NCI-H1694 (cell line): ENCODE measurements around the gene C5AR2.
"Not testable (repeated sequence)": the region's sequence is repeated elsewhere in the genome, so short reads cannot be mapped to it uniquely, and the experiment has no call there.

Experiments
- DNase-seq: peaks from one replicate; lab custom pipeline; 2025; lab: John Stamatoyannopoulos, UW

Gene C5AR2

DNA sequence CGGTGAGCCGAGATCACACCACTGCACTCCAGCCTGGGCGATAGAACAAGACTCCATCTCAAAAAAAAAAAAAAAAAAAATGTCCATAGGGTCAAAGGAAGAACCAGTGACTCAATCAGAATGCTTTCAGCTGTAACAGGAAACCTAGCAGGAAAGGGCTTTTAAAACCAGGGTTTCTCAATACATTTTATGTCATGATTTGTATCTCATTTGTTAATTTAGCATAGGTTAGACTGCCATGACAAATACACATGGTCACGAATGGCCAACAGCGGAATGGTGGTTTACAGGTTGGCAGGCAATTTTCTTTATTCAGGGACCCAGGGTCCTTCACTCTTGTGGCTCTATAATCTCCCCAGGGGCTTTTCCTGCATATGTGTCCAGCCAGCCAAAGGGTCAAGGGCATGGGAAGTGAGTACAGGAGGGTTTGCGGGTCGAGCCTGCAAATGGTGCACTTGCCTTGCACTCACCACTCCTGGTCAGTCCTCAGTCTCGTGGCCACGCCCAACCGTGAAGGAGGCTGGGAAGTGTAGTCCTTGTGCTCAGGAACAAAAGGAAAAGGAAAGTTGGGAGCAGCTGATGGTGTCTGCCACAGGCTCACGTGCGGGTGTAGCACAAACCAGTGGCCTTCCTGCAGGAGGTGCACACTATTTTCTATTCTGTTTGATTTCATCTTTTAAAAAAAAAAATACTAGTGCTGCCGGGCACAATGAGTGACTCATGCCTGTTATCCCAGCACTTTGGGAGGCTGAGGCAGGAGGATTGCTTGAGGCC is 32.0 kb downstream of the C5AR2 start:
- no peak for DNase-seq

DNA sequence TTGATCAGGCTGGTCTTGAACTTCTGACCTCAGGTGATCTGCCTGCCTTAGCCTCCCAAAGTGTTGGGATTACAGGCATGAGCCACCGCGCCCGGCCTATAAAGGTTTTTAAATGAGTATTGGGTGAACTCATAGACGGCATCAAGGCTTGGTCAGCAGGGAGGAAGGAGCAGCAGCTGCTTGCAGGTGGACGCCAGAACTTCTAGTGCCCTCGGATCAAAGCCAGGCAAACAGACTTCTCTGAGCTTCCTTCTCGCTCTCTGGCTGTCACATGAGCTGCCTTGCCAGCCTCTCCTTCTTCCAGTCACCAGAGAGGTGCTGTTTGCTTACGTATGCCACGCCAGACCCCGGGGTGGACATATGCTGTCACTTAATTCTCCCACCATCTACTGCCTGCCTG is 33.5 kb downstream of the C5AR2 start:
- DNase-seq: not testable (repeated sequence)

DNA sequence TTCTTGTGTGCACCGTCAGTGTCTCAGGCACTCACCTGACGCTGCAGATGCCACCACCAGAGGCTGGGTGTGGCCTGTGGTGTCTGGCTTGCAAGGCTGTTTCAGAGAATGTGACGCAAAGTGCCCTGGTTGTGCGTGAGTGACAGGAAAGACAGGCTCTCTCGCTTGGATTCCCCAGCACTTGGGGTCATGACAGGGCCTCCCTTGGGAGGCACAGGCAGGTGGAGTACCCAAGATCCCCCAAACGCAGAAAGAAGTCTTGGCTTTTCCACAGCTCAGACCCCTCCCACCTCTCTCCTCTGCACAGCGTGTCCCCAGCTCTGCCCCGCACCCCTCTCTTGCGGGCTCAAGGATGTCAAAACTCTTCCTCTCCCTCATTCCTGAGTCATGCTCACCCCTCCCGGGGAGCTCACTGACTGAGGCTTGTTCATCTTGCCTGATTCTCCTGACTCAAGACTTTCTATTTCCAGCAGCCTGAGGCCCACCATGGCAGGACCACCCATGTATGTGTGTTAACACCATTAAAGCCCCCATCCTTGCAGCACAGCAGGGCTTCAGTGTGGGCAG is 38.2 kb downstream of the C5AR2 start:
- no peak for DNase-seq

DNA sequence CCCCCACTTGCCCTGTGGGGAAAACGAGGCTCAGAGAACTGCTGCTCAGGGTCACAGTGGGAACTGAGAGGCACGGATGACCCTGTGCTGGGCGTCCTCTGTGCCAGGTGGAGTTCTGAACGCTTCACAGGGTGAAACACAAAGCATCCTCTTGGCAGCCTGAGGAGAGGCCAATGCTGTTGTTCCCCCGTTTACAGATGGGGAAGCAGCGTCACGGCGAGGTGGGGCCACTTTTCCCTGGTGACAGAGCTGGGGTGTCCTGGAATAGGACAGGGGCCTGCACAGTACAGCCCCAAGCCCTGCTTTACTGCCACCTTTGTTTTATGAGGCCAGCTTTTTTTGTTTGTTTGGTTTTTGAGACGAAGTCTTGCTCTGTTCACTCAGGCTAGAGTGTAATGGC is 39.3 kb downstream of the C5AR2 start:
- no peak for DNase-seq

DNA sequence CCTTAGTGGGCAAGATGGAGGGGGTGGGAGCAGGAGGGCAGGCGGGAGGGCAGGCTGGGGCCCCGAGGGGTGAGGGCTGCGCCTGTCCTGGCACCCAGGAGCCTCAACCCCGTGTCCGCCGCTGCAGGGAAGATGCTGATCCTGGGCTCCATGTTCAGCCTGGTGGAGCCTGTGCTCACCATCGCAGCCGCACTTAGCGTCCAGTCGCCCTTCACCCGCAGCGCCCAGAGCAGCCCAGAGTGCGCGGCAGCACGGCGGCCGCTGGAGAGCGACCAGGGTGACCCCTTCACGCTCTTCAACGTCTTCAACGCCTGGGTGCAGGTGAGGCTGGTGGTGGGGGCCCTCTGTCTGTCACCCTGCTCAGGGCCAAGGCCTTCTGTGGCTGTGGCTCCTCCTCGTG is 40.6 kb downstream of the C5AR2 start:
- no peak for DNase-seq

DNA sequence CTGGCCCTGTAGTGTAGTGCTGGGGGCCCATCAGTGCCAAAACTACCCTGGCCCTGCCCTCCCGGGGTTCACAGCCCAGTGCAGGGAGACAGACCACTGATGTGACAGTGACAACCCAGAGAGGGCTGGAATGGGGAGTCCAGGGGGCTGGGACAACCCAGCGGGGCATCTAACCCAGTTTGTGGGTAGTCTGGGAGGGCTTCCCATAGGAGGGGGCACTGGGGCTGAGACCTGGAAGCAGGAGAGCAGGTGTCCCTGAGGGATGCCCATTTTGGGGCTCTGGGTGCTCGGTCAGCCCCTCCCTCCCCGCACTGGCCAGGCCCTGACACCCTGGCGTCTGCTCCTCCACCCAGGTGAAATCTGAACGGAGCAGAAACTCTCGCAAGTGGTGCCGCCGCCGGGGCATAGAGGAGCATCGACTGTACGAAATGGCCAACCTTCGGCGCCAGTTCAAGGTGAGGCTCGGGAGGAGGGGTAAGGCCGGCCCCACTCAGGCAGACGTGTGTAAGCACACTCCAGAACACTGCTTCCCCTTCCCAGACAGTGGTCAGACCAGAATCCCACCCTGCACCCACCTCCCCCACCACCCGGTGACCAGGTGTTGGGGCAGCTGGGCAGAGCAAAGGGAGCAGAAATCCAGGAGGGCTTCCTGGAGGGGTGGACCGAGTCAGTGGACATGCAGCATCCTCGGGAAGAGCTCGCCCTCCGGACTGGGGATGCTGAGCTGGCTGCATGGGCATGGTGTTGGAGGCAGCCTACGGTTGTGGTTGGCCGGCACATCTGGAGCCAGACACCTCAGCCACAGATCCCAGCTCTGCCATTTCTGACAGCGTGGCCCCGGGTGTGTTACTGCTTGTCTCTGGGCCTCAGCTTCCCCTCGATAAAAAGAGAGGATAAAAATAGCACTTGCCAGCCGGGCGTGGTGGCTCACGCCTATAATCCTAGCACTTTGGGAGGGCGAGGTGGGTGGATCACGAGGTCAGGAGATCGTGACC is 41.6 kb downstream of the C5AR2 start:
- no peak for DNase-seq

DNA sequence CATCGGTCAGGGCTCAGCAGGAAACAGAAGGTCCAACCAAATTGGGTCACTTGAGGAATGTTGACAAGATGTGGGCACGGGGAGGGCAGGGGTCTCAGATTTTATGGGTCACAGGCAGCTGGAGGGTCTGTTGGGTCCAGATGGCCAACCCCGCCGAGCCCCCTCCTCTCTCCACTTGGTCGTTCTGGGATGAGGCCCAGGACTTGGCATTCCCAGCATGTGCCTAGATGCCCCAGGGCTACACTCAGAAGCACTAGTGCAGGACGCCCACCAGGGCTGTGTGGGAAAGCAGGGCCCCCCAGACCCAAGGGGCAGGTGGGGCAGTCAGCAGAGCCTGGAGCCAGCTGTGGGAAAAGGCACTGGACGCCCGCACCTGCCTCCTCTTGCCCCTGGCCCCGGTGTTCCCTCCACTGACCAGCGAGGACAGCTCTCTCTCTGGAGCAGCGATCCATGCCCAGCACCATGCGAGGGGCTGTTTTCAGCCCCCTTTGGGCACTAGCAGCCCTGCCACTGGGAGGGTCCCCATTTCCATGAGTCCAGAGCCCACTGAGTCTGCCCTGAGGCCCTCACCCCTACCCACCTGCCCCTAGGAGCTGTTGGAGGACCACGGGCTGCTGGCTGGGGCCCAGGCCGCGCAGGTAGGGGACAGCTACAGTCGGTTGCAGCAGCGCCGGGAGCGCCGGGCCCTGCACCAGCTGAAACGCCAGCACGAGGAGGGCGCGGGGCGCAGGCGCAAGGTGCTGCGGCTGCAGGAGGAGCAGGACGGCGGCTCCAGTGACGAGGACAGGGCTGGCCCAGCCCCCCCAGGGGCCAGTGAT is 43.1 kb downstream of the C5AR2 start:
- DNase-seq: no peak

DNA sequence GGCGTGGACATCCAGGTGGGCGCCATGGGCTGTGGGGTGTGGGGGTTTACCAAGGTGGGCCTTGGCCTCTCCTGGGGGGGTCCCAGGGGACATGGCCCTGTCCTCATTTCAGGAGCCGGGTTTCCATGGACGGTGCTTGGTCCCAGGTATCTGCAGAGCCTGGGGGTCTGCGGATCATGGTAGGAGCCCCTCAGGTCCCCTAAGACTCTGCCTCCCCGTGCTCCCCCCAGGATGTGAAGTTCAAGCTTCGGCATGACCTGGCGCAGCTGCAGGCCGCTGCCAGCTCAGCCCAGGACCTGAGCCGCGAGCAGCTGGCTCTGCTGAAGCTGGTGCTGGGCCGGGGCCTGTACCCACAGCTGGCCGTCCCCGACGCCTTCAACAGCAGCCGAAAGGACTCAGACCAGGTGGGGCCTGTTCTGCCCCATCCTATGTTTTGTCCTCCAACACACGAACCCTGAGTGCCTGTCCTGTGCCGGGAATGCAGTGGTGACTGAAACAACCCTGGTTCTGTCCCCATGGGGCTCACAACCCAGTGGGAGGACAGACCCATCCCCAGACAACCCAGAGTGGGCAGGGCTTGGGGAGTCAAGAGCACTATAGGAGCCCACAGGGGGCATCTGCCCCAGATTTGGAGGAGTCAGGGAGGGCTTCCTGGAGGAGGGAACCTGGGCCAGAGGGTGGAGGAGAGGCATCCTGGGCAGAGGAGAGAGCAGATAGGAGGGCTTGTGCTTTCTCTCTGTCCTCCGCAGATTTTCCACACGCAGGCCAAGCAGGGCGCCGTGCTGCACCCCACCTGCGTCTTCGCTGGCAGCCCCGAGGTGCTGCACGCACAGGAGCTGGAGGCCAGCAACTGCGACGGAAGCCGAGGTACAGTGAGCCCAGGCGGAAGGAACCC is 44.0 kb downstream of the C5AR2 start:
- DNase-seq: no peak

DNA sequence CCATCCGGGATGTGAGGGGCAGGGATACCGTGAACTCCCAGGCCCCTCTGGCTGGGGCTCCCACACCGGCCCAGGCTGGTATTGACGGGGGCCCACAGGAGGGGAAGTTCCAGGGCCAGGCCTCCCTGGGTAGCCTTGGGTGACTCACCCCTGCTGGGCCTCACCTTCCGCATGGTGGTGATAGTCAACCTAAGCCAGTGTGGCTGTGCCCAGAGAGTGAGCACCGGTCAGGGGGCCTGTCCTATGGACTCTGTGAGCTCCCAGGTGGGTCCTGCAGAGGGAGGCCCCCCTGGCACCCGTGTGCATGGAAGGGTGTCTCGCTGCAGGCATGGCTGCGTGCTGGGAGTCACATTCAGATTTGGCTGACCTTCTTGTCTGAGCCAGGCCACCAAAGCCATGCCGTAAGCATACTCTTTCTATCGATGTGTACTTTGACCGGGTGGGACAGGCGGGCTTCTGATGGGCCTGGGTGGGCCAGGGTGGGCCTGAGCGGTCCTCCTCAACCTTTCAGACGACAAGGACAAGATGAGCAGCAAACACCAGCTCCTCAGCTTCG is 44.7 kb downstream of the C5AR2 start:
- no peak for DNase-seq

DNA sequence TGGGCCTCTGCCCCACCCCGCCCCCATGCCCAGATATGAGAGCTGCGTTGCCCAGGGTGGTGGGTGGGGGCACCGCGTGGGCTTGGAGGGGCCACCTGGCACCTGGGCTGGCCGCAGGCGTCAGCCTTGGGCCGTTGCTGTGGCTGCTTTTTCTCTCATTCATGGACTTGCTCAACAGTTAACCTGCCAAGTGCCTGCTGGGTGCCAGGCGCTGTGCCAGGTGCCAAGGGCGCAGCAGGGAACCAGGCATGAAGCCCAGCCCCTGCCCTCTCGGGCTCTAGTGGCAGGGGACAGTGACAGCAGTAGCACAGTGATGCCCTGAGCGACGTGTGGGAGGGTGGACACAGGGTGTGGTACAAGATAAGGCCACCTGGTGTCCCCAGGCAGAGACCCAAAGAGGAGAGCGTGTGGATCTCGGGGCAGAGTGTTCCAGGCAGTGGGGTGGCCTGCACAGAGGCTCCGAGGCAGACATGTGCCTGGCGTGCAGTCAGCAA is 45.3 kb downstream of the C5AR2 start:
- peak; percentile 66 for DNase-seq

DNA sequence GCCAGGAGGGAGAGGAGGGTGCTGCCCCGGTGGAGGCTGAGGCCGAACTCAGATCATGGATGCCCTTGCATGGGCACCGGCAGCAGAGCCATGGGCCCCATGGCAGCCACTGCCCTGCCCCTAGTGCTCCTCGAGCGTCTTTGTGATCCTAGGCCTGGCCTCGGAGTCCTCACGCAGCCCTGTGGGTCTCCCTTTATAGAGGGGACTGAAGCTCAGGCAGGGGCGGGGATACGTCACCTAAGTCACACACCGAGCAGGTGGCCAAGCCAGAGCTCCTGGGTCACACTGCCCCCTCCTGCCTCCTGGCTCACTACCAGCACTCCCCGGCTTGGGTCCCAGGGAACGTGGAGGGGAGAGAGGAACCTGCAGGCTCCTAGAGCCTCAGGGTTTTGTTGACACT is 45.8 kb downstream of the C5AR2 start:
- DNase-seq: no peak

DNA sequence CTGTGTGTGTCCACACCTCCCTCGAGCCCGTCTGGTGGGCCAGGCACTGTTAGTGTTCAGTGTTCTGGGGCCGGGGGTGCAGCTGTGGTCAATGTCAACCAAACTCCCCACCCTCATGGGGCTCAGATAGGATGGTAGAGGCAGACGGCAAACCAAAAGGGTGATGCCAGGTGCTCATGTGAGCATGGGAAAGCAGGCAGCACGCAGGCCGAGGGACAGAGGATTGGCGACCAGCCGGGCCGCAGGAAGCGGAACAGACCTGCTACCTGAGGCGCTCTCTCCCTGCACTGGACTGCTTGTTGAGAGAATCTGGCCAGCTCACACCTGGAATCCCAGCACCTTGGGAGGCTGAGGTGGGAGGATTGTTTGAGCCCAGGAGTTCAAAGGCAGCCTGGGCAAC is 46.3 kb downstream of the C5AR2 start:
- DNase-seq: no peak

DNA sequence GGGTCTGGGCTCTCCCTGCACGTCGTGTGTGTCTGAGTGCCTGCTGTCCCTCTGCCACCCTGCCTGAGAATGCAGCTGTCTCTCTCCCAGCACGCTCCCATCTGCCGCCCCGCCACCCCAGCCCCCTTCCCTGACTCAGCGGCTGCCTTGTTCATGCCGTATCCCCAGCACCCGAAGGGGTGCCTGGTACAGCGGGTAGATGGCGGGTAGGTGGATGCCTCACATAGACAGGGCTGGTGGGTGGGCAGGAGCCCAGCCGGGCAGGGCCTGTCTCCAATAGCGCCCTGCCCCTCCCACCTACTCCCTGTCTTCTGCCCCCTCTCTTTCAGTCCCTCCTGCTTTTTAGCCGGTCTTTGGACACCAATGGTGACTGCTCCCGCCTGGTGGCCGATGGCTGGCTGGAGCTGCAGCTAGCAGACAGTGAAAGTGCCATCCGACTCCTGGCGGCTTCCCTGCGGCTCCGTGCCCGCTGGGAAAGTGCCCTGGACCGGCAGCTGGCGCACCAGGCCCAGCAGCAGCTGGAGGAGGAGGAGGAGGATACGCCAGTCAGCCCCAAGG is 47.5 kb downstream of the C5AR2 start:
- peak; percentile 82 for DNase-seq

DNA sequence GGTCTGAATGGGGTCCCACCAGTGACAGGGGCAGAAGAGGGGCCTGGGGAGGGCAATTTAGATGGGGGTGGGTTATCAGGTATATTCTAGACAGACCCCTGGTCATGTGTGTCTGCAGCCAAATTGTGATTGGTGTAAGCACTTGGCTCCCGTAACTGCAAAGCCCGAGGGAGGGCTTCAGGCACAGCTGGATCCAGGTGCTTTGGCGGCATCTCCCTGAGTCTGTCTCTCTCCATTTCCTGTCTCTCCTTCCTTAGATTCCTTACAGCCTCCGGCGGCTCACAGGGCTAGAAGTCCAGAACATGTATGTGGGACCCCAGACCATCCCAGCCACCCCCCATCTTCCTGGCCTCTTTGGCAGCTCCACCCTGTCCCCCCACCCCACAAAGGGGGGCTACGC is 48.6 kb downstream of the C5AR2 start:
- DNase-seq: no peak

DNA sequence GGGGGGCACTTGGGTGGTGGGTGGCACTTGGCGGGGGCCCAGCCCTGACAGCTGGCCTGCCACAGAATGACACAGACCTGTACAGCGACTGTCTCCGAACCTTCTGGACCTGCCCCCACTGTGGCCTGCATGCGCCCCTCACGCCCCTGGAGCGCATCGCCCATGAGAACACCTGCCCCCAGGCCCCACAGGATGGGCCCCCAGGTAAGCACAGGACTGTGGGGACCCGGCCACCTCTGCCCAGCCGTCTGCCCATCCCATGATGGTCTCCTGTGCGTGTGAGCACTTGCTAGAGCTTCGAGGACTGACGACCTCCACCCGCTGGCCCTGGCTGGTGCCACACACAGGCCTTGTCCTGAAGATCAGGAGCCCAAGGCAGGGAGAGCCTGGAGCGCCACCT is 49.1 kb downstream of the C5AR2 start:
- DNase-seq: no peak

DNA sequence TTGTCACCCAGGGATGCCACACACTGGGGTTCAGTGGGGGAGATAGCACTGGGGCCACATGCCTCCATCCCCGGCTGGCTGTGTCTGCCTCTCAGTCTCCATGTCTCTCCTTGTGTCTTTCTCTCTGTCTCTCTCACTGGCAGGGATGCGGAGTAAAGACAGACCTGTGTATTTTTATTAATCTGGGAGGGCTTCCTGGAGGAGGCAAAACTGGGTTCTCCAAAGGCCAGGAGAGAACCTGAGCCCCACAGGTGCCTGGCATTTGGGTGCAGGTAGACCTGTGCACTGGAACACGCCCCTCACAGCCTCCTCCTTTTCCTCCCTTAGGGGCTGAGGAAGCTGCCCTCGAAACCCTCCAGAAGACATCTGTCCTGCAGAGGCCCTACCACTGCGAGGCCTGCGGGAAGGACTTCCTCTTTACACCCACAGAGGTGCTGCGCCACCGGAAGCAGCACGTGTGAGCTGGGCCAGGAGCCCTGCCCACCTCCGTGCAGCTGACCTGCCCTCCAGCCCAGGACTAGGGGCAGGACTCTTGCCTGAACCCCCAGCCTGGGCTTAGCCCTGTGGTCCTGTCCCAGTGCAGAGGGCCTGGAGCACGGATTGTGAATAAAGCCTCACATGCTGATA is 49.8 kb downstream of the C5AR2 start:
- DNase-seq: no peak

DNA sequence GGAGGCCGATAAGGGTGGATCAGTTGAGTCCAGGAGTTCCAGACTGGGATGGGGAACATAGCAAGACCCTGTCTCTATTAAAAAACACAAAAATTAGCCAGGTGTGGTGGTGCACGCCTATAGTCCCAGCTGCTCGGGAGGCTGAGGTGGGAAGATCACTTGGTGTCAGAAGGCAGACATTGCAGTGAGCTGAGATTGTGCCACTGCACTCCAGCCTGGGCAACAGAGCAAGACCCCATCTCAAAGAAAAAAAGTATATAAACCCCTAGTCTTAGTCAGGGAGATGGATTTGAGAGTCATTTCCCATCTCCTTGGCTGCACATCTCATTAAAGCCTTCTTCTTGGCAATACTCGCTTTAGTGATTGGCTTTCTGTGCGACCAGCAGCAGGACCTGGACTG is 51.9 kb downstream of the C5AR2 start:
- not testable (repeated sequence) for DNase-seq

DNA sequence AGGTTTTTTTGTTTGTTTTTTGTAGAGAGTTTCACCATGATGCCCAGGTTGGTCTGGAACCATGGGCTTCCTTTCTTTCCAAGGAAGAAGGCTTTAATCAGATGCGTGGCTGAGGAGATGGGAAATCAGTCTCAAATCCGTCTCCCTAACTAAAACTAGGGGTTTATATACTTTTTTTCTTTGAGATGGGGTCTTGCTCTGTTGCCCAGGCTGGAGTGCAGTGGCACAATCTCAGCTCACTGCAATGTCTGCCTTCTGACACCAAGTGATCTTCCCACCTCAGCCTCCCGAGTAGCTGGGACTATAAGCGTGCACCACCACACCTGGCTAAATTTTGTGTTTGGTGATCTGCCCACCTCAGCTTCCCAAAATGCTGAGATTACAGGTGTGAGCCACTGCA is 52.6 kb downstream of the C5AR2 start:
- not testable (repeated sequence) for DNase-seq

DNA sequence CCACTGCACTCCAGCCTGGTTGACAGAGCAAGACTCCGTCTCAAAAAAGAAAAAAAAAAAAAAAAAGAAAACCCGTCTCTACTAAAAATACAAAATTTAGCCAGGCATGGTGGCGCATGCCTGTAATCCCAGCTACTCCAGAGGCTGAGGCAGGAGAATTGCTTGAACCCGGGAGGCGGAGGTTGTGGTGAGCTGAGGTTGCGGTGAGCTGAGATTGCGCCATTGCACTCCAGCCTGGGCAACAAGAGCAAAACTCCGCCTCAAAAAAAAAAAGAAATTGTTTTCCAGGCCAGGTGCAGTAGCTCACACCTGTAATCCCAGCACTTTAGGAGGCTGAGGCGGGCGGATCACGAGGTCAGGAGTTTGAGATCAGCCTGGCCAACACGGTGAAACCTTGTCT is 54.6 kb downstream of the C5AR2 start:
- not testable (repeated sequence) for DNase-seq

DNA sequence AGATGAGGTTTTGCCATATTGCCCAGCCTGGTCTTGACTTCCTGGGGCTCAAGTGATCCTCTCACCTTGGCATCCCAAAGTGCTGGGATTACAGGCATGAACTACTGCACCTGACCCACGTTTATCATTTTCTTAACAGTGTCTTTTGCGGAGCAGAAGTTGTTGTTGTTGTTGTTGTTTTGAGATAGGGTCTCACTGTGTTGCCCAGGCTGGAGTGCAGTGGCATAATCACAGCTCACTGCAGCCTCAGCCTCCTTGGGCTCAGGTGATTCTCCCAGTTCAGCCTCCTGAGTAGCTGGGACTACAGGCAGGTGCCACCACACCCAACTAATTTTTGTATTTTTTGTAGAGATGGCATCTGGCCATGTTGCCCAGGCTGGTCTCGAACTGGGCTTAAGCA is 55.6 kb downstream of the C5AR2 start:
- DNase-seq: not testable (repeated sequence)
